ENCODE data around the gene YAF2. TPM values are rescaled to one million over a fixed set of nuclear protein-coding genes. Genes with fewer than 3 reads are reported as not detected.

The YAF2 gene
- total and polyA plus RNA-seq, 2 of the 13 experiments (the other 11 are each of a cell fraction or from before 2014, with no cell fraction given), result 8.4 to 11.7 TPM

DNA sequence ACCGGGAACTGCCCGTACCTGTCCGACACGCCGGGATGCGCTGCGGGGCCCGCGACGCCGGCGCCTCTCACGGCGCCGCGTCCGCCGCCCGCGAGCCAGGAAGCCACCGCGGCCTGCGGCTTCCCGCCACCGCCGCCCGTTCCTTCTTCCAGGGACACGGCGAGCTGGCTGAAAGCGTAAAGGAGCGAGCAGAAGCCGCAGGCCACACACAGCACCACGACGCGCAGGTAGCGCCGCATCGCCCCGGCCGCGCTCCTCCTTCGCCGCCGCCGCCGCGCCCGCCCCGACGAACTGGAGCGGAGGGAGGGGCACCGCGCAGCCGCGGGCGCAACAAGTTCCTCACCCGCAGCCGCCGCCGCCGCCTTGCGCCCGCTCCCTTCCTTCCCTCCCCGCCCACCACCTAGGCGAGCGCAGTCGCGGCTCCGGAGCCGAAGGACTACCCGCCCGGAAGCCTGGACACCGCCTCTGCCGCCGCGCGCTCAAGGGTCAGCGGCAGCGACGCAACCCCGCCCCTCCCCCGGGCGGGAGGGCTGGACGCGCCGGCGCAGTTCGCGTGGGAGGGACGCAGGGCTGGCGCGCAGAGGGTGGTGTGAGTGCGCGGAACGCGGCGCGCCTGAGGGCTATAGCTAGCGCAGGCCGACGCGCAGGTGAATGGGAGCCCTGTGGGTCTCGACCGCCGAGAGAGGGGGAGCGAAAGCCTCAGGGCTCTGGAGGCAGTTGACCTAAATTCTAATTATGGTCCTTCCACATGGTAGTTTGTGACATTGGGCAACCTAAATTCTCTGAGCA, 93.4 kb downstream of the YAF2 start, which contains the start of gene GXYLT1 (continued):
- no peak for TF ChIP-seq HMGXB3 (CRISPR knock-in tag; IDR thresholded peaks at IDR 0.05; ENCODE audit: borderline replicate concordance)
- TF ChIP-seq, protein P1, sequence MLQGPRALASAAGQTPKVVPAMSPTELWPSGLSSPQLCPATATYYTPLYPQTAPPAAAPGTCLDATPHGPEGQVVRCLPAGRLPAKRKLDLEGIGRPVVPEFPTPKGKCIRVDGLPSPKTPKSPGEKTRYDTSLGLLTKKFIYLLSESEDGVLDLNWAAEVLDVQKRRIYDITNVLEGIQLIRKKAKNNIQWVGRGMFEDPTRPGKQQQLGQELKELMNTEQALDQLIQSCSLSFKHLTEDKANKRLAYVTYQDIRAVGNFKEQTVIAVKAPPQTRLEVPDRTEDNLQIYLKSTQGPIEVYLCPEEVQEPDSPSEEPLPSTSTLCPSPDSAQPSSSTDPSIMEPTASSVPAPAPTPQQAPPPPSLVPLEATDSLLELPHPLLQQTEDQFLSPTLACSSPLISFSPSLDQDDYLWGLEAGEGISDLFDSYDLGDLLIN (CRISPR knock-in tag; IDR thresholded peaks at IDR 0.05; ENCODE audit: borderline replicate concordance), result peak; percentile 81; the same call in 1 of the 2 replicates
- no peak; the same call in 1 of the 2 replicates for TF ChIP-seq HNF1A (IDR thresholded peaks at IDR 0.05; ENCODE audit: low read depth)
- peak; percentile 73; the same call in 1 of the 2 replicates for TF ChIP-seq HNF1A (CRISPR knock-in tag; IDR thresholded peaks at IDR 0.05; ENCODE audit: borderline replicate concordance)
- no peak for TF ChIP-seq LCORL (IDR thresholded peaks at IDR 0.05)
- 0 out of 2 replicates have a peak, but pooled peaks have one; percentile 37 for TF ChIP-seq LCORL (CRISPR knock-in tag; IDR thresholded peaks at IDR 0.05)
- TF ChIP-seq, protein P2, sequence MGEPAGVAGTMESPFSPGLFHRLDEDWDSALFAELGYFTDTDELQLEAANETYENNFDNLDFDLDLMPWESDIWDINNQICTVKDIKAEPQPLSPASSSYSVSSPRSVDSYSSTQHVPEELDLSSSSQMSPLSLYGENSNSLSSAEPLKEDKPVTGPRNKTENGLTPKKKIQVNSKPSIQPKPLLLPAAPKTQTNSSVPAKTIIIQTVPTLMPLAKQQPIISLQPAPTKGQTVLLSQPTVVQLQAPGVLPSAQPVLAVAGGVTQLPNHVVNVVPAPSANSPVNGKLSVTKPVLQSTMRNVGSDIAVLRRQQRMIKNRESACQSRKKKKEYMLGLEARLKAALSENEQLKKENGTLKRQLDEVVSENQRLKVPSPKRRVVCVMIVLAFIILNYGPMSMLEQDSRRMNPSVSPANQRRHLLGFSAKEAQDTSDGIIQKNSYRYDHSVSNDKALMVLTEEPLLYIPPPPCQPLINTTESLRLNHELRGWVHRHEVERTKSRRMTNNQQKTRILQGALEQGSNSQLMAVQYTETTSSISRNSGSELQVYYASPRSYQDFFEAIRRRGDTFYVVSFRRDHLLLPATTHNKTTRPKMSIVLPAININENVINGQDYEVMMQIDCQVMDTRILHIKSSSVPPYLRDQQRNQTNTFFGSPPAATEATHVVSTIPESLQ (CRISPR knock-in tag; conservative IDR thresholded peaks at IDR 0.05), result 0 out of 2 replicates have a peak, but pooled peaks have one; percentile 46
- TF ChIP-seq NFRKB (IDR thresholded peaks at IDR 0.05), result no peak
- peak; percentile 98 for TF ChIP-seq HNRNPLL (IDR thresholded peaks at IDR 0.05; ENCODE audit: low read depth, low read length, poor library complexity, severe bottlenecking)
- TF ChIP-seq ZNF709 (CRISPR knock-in tag; IDR thresholded peaks at IDR 0.05), result peak; percentile 89
- no peak for TF ChIP-seq ZNF530 (CRISPR knock-in tag; IDR thresholded peaks at IDR 0.05; ENCODE audit: low read depth)
- TF ChIP-seq, protein P3, sequence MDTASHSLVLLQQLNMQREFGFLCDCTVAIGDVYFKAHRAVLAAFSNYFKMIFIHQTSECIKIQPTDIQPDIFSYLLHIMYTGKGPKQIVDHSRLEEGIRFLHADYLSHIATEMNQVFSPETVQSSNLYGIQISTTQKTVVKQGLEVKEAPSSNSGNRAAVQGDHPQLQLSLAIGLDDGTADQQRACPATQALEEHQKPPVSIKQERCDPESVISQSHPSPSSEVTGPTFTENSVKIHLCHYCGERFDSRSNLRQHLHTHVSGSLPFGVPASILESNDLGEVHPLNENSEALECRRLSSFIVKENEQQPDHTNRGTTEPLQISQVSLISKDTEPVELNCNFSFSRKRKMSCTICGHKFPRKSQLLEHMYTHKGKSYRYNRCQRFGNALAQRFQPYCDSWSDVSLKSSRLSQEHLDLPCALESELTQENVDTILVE (CRISPR knock-in tag; IDR thresholded peaks at IDR 0.05), result peak; percentile 90; the same call in 1 of the 2 replicates
- TF ChIP-seq NCOA5 (CRISPR knock-in tag; IDR thresholded peaks at IDR 0.05), result no peak
- 0 out of 2 replicates have a peak, but pooled peaks have one; percentile 24 for TF ChIP-seq DNMT1 (CRISPR knock-in tag; IDR thresholded peaks at IDR 0.05)
- peak; percentile 67 for TF ChIP-seq MED1 (CRISPR knock-in tag; IDR thresholded peaks at IDR 0.05)
- peak; percentile 32 for TF ChIP-seq SALL2 (CRISPR knock-in tag; IDR thresholded peaks at IDR 0.05)

Measured in HepG2 (cell line).